Muscle layer of colon (tissue), 2 donors: ENCODE results near the gene CHD6.

ENCODE experiments used
- H3K27ac ChIP-seq: one replicate; pipeline ENCODE4 v1.7.0; 2013; ENCODE audit warnings: low read depth, mild to moderate bottlenecking, low read length, moderate library complexity
- H3K27me3 ChIP-seq, 2 donors: one replicate each; pipeline ENCODE4 v1.7.0; 2013; ENCODE audit warnings: low read length in 2 of 2, mild to moderate bottlenecking in 2 of 2; ENCODE audit not compliant: insufficient read depth in 2 of 2, control insufficient read depth in 1 of 2
- H3K36me3 ChIP-seq: one replicate; pipeline ENCODE4 v1.7.0; 2013; ENCODE audit warnings: mild to moderate bottlenecking, low read length; ENCODE audit not compliant: insufficient read depth
- H3K4me1 ChIP-seq: one replicate; pipeline ENCODE4 v1.7.0; 2013; ENCODE audit warnings: mild to moderate bottlenecking, low read length; ENCODE audit not compliant: insufficient read depth
- H3K4me3 ChIP-seq, 2 donors: one replicate each; pipeline ENCODE4 v1.7.0; 2013; ENCODE audit warnings: low read length in 2 of 2, low read depth in 1 of 2, mild to moderate bottlenecking in 1 of 2, moderate library complexity in 1 of 2
- H3K9ac ChIP-seq: one replicate; pipeline ENCODE4 v1.7.0; 2013; ENCODE audit warnings: low read length
- H3K9me3 ChIP-seq: one replicate; pipeline ENCODE4 v1.7.0; 2013; ENCODE audit warnings: mild to moderate bottlenecking, low read length
- donor health status: abdominal sarcoma.
- donor health status: Adenocarcinoma of cecum.

Gene CHD6

GRCh38 chr20:41510847-41511450 lies 107.2 kb downstream of the CHD6 start:
- Histone ChIP-seq H3K36me3 (no peaks in the 10 kb centered on the region), H3K9me3 (no peaks in the 10 kb centered on the region), H3K27me3 (no peaks in the 10 kb centered on the region), H3K4me1 (peaks cover 52% of the 10 kb centered on the region), H3K27ac (peak overlapping the region; percentile 3), H3K4me3 (no peak overlapping the region), H3K9ac (no peak overlapping the region)

GRCh38 chr20:41510224-41510623 lies 108.0 kb downstream of the CHD6 start:
- Histone ChIP-seq H3K9me3 (no peaks in the 10 kb centered on the region), H3K9ac (no peak overlapping the region), H3K4me1 (peaks cover 52% of the 10 kb centered on the region)

GRCh38 chr20:41509316-41510200 lies 108.6 kb downstream of the CHD6 start:
- Histone ChIP-seq H3K27me3 (no peaks in the 10 kb centered on the region), H3K4me3 (no peak overlapping the region), H3K9ac (no peak overlapping the region), H3K27ac (peak overlapping the region; percentile 29), H3K36me3 (no peaks in the 10 kb centered on the region), H3K4me1 (peaks cover 49% of the 10 kb centered on the region), H3K9me3 (no peaks in the 10 kb centered on the region)

More at GRCh38 chr20:41510224-41510623, 108.0 kb downstream of the CHD6 start:
- Histone ChIP-seq H3K27ac (peak overlapping the region; percentile 29), H3K4me3 (no peak overlapping the region), H3K36me3 (no peaks in the 10 kb centered on the region), H3K27me3 (no peaks in the 10 kb centered on the region)

GRCh38 chr20:41508335-41508734 lies 109.8 kb downstream of the CHD6 start:
- Histone ChIP-seq H3K4me1 (peaks cover 39% of the 10 kb centered on the region), H3K27ac (no peak overlapping the region), H3K4me3 (no peak overlapping the region)

GRCh38 chr20:41507851-41508250 lies 110.3 kb downstream of the CHD6 start:
- no peak overlapping the region for H3K27ac ChIP-seq

More at GRCh38 chr20:41508335-41508734, 109.8 kb downstream of the CHD6 start:
- Histone ChIP-seq H3K27me3 (no peaks in the 10 kb centered on the region), H3K36me3 (no peaks in the 10 kb centered on the region), H3K9me3 (no peaks in the 10 kb centered on the region), H3K9ac (no peak overlapping the region)

GRCh38 chr20:41507436-41507835 lies 110.7 kb downstream of the CHD6 start:
- no peak overlapping the region for H3K4me3 ChIP-seq
- H3K27me3 ChIP-seq: no peaks in the 10 kb centered on the region
- H3K9me3 ChIP-seq: no peaks in the 10 kb centered on the region
- H3K9ac ChIP-seq: no peak overlapping the region
- H3K4me1 ChIP-seq: peaks cover 39% of the 10 kb centered on the region
- H3K36me3 ChIP-seq: no peaks in the 10 kb centered on the region
- no peak overlapping the region for H3K27ac ChIP-seq

More at GRCh38 chr20:41507851-41508250, 110.3 kb downstream of the CHD6 start:
- H3K27me3 ChIP-seq: no peaks in the 10 kb centered on the region
- H3K4me1 ChIP-seq: peaks cover 39% of the 10 kb centered on the region
- H3K9me3 ChIP-seq: no peaks in the 10 kb centered on the region
- H3K36me3 ChIP-seq: no peaks in the 10 kb centered on the region
- no peak overlapping the region for H3K4me3 ChIP-seq
- no peak overlapping the region for H3K9ac ChIP-seq

- H3K4me1 ChIP-seq: peaks cover 38% of the 10 kb centered on the region
- no peak overlapping the region for H3K27ac ChIP-seq
- no peaks in the 10 kb centered on the region for H3K9me3 ChIP-seq
- no peaks in the 10 kb centered on the region for H3K36me3 ChIP-seq
- no peak overlapping the region for H3K9ac ChIP-seq
- H3K27me3 ChIP-seq: no peaks in the 10 kb centered on the region
- no peak overlapping the region for H3K4me3 ChIP-seq
Observed at GRCh38 chr20:41506192-41506915, 111.8 kb downstream of the CHD6 start.

- Histone ChIP-seq H3K9ac (no peak overlapping the region), H3K36me3 (no peaks in the 10 kb centered on the region), H3K9me3 (no peaks in the 10 kb centered on the region), H3K27ac (no peak overlapping the region), H3K27me3 (no peaks in the 10 kb centered on the region), H3K4me3 (no peak overlapping the region), H3K4me1 (peaks cover 38% of the 10 kb centered on the region)
Observed at GRCh38 chr20:41505184-41505583, 113.0 kb downstream of the CHD6 start.

GRCh38 chr20:41501376-41501775 lies 116.8 kb downstream of the CHD6 start:
- Histone ChIP-seq H3K4me3 (no peak overlapping the region), H3K4me1 (peaks cover 14% of the 10 kb centered on the region), H3K27me3 (no peaks in the 10 kb centered on the region), H3K36me3 (peaks cover 15% of the 10 kb centered on the region), H3K9ac (no peak overlapping the region), H3K27ac (no peak overlapping the region), H3K9me3 (no peaks in the 10 kb centered on the region)

GRCh38 chr20:41499961-41500725 lies 118.0 kb downstream of the CHD6 start:
- Histone ChIP-seq H3K9me3 (no peaks in the 10 kb centered on the region), H3K4me3 (no peak overlapping the region), H3K27ac (no peak overlapping the region), H3K36me3 (peaks cover 15% of the 10 kb centered on the region), H3K27me3 (no peaks in the 10 kb centered on the region), H3K4me1 (peaks cover 14% of the 10 kb centered on the region), H3K9ac (no peak overlapping the region)

GRCh38 chr20:41499064-41499463 lies 119.1 kb downstream of the CHD6 start:
- H3K27ac ChIP-seq: no peak overlapping the region
- H3K36me3 ChIP-seq: peaks cover 15% of the 10 kb centered on the region
- H3K4me3 ChIP-seq: no peak overlapping the region
- no peaks in the 10 kb centered on the region for H3K27me3 ChIP-seq
- H3K4me1 ChIP-seq: peaks cover 14% of the 10 kb centered on the region
- H3K9me3 ChIP-seq: no peaks in the 10 kb centered on the region
- no peak overlapping the region for H3K9ac ChIP-seq
